Stimulated activated CD8-positive, alpha-beta memory T cell treated with anti-CD3 and anti-CD28 coated beads, Interleukin-4, amount 100 ng/mL, for 4 hours (primary cell): Measurements from ENCODE around the gene SUPT4H1.
A peak's percentile ranks its signal among the peaks of the same experiment; 100 is the strongest.
"Not testable (repeated sequence)": the region's sequence is repeated elsewhere in the genome, so short reads cannot be mapped to it uniquely, and the experiment has no call there.

Experiments
- DNase-seq, 2 donors: peaks; one replicate each; pipeline ENCODE4 v3.0.0-alpha.2; 2020; ENCODE audit warnings: low read depth in 2 of 2, low spot score in 1 of 2

SUPT4H1 gene

DNA sequence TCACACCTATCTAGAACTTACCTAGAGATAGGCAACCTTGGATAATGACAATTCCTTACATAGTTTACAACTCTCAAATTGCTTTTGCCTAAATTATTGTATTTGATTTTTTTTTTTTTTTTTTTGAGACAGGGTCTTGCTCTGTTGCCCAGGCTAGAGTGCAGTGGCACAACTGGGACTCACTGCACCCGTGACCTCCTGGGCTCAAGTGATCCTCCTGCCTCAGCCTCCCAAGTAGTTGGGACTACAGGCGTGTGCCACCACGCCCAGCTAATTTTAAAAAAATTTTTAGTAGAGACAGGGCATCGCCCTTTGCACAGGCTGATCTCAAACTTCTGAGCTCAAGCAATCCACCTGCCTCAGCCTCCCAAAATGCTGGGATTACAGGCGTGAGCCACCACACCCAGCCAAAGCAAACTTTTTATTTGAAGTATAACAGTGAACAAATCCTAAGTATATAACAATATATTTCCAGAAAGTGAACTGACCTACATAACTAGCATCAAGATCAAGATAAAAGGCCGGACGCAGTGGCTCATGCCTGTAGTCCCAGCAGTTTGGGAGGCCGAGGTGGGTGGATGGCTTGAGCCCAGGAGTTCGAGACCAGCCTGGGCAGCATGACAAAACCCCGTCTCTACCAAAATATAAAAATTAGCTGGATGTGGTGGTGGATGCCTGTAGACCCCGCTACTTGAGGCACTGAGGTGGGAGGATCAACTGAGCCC lies 10.7 kb downstream of the SUPT4H1 start:
- DNase-seq: not testable (repeated sequence)

DNA sequence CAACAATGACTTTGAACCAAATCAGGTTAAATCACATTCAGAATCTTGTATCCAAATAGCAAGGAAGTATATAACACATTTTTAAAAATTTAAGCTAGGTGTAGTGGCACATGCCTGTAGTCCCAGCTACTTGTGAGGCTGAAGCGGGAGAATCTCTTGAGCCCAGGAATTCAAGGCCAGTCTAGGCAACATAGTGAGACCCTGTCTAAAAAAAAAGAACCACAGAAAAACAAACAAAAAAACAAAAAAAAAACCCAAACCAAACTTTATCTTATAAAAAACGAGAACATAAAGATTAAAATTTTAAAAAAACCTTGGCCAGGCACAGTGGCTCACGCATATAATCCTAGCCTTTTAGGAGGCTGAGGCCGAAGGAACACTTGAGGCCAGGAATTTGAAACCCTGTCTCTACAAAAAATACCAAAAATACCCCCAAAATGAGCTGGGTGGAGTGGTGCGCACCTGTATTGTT lies 11.6 kb downstream of the SUPT4H1 start:
- no peak for DNase-seq

DNA sequence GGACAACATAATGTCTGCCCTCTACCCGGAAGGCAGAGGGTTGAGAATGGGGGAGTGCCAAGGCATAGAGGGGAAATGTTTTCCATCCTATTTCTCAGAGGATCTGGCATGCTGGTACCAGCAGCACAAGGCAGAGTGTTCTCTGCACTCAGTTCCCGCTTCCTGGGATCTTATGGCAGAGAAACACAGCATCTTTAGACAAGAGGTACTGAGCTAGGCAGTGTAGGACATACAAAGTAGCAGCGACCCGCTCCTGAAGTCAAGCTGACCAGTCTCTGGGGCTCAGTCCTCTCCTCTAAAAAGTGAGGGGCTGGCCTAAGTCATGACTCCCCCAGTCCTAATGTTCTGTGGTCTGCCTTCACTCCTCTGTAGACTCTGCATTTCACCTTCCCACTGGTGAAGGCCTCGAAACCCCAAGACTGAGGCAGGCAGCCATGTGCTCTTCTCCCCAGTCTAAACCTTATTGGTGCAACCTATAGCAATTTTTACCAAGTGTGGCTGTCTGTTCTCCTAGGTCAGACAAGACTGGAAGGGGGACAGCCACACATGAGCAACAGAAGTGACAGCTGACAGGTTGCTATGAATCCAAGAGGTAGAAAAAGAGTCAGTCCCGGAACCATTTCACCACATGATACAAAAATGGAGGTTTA lies 12.1 kb downstream of the SUPT4H1 start:
- no peak for DNase-seq

DNA sequence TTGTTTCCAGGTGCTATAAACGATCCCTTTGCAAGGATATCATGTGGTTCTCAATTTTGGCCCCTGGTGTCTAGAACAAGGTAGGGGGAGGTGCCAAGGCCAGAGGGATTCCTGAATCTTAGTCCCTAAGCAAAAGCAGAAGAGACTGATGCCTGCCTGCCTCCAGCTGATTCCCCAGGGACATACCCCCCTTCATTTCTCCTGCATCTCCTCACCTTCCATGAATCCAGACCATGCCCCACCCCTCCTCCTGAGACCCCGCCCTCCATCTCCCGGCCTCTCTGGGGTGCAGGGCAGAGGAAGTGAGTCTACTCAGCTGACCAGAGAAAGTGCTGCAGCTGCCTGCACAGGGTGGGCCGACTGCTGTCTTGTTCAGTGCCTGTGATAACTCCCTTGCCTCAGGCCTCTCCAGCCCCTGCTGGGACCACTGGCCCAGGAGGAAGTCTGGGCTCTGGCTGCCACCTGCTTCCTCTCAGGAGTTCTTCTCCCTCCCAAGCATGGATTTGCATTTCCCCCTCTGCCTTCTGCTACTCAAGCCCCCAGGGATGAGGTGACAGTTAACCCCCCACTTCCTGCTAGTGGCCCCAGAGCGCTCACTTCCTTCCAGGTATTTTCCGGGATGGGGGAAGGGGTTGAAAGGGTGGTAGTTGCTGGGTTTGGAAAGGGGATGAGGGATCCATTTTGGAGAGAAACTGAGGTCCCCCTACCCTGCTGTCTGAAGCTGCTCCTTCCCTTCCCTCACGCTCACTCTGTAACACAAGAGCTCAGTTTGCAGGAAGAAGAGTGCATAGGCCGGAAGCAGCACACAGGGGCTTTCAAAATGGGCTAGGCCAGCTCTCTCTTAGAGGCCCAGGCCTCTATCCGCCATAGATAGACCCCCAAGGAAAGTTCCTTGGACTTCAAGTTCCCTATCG lies 12.9 kb downstream of the SUPT4H1 start:
- no peak for DNase-seq

DNA sequence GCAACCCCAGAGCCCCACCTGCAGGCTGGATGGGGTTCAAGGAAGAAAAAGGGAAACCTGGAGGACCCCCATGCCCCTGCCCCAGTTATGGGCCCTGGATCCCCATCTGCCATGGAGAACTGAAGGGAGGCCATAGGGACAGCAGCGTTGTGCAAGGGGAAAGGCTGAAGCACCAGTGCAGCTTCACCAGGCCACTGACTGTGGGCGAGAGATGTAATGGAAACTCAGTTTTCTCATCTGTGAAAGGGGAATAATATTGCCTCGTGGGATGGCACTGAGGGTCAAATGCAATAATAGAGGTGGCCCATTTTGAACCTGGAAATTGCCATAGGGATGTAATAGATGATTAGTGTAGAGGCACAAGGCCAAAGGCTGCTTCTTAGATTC lies 13.6 kb downstream of the SUPT4H1 start:
- no peak for DNase-seq

DNA sequence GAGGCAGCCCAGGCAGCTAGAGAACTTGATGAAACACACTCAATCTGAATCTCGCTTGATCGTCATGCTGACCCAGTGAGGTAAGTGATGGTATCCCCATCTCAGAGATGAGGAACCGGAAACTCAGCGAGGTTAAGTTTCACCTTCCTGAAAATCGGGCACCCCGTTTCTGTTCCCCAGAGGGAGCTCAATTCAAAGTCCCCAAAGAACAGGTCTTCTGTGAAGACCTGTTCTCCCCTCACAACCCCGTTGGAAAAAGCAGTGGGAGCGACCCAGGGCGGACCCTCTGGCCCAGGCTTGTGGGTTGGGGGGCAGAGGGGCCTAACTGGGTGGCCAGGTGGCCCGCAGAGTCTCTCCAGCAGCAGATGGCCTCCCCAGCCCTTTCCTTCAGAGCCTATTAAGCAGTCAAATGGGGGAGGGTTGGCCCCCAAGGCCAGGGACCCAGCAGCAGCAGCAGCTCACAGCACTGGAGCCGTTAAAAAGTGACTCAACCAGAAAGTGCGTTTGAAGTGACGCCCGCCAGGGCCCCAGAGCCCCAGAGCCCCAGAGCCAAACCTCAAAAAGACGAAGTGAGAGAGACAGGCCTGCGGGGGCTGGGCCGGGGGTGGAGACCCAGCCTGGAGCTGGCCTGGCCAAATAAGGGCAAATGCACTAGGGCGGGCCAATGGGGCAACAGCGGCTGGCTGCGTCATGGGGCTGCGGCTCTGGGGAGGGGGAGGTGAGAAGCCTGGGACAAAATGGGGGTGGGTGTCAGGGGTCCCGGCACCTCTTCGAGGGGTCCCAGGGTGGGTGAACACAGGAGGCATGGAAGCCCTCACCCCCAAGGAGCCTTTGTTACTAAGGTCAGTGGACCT lies 14.2 kb downstream of the SUPT4H1 start:
- DNase-seq: peak; percentile 83 to 94

DNA sequence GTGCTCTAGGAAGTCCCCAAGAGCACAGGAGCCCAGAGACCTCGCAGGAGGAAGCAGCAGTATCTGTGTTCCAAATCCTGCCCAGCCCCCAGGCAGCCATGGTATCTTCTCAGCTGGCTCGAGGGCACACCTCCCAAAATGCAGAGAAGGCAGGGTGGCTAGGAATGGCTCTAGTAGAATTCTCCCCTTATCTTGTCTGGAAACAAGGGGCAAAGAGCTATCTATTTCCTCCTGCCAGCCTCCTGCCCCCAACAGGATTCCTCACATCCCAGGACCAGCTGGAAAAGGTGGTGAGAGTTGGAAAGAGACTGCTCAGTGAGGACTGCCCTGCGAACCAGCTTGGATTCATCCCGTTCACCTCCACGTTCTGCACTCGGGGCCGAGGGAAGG lies 14.8 kb downstream of the SUPT4H1 start:
- DNase-seq: no peak

DNA sequence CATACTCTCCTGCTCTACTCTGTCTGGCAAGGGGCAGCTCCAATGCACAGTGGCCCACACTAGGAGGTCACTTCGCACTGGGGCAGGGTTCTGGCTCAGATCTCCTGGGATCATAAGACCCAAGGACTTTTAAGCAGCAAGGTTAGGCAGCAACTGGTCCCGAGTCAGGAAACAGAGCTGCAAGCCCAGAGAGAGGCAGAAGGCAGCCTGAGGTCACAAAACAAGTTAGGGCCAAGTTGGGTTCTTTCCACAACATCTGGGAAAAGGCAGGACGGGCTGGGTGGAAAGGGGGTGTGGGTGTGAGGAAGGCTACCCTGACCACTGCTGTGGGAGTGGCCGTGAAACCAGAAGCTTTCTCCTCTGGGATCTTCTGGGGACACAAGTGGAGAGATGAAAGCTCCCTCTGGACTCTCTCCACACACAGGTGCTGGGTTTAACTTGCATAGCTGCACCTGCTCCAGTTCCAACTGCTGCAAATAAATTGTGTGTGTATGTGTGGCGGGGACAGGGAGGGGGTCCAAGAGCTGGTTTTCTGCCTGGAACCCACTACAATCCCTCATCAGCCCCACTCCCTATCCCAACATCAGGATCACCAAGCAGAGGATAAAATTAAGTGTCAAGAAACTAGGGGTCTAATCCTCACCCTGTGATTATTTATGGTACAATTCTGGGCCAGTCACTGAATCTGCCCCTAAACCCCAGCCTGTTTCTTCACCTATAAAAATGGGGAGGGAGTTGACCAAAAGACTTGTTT lies 15.4 kb downstream of the SUPT4H1 start:
- no peak for DNase-seq

DNA sequence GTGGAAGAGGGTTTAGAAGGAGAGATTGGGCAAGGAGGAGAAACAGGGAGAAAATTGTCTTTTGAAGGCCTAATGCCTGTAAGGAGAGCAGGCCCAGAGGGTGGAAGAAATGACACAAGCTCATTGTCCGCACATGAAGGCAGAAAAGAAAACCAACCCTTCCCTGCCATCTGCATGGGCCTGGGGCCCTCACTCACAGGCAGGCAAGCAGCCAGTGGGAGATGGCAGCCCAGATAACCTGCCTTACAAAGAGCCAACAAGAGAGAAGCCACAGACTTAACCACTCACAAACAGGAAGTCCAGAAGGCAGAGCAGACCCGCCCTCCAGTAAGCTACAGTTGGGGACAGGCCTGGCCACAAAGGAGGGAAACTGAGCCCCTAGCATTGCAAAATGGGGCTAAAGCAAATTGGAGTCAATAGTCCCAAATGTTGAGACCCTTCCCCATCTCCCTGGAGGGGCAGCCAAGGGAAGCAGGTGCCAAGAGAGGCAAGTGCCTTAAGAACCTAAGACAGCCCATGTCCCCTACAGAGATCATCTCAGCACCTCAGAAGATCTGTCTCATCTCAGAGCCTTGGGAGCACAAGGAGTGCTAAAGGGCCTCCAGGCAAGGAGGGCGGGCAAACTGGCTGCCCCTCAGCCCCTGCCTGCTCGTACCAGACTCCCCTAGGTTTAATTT lies 16.1 kb downstream of the SUPT4H1 start:
- no peak for DNase-seq

DNA sequence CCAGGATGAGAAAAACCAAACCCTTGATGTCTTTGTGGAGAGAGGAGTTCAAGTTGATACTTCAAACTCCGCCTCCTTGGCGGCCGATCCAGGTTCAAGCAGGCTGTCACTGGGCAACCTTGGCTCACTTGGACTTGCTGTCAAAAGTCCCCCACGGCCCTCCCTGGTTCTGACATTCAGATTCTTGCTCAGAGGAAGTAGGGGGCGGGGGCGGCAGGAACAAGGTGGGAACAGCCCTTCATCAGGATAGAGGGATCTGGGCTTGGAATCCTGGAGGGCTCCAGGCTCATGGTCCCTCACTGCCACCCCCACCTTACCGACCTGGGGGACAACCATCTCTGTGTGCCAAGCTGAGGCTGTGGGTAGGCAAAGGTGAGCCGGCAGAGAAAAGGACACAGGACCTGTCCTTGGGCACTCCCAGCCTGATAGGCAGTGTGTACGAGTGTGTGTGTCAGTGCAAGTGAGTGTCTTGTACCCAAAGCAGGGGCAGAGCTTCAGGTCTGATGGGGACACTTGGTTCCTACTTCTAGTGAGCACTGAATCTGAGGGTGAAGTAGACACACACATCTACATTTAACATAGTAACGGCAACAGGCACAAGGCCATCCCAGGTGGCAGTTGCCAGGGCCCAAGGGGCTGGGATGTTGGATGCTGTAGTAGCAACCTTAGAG lies 16.8 kb downstream of the SUPT4H1 start:
- DNase-seq: no peak

DNA sequence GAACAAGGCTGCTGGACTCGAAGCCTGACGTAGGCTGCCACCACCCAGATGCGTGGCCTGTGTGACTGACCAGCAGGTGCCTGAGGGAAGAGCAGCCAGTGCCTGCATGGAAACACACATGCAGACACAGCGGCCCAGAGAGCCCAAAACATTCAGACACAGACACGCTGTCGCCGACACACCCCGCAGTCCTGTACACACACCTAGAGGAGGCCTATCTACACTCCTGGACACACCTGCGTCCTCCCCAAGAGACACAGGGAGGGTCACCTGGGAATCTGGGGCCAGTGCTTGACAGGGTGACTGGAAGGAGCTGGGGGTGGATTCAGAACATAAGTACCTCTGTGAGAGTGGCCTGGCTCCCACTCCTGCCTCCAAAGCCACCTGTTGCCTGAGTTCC lies 17.3 kb downstream of the SUPT4H1 start:
- DNase-seq: no peak

DNA sequence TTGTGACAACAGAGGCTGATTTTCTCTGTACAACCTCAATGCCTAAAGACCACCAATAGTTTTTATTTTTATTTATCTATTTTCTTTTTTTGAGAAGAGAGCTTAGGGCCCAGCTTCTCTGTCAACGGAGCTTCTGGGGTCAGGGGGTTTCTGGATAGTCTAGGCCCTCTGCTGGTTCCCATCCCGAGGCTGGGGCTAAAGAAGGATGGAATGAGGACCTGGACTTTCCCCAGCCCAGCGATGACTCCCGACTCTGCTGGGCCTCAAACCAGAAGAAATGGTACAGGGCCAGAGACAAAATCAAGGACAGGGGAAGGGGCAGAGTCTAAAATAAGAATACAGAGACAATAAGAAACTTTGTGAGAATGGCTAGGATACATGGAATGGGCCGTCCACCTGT lies 17.7 kb downstream of the SUPT4H1 start:
- DNase-seq: no peak

DNA sequence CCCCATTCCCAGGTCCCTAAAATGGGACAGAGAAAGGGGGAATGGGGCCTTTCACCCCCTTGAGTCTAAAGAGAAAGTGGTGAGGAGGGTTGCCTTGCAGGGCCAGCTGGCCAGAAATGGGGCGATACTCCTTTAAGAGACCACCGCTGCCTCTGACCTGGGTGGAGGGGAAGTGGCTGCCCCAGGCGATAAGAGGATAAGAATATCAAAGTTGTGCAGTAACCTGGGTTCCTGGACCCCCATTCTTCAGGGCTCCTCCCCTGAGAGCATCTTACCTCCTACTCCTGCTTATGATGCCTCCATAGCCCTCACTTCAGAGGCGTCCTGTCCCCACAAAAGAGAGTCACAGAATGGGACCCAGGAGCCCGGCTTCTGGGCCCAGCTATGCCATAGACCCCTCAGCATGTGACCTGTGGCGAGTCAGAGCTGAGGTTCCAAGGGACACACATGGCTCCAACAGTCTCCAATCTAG lies 18.2 kb downstream of the SUPT4H1 start:
- DNase-seq: no peak

DNA sequence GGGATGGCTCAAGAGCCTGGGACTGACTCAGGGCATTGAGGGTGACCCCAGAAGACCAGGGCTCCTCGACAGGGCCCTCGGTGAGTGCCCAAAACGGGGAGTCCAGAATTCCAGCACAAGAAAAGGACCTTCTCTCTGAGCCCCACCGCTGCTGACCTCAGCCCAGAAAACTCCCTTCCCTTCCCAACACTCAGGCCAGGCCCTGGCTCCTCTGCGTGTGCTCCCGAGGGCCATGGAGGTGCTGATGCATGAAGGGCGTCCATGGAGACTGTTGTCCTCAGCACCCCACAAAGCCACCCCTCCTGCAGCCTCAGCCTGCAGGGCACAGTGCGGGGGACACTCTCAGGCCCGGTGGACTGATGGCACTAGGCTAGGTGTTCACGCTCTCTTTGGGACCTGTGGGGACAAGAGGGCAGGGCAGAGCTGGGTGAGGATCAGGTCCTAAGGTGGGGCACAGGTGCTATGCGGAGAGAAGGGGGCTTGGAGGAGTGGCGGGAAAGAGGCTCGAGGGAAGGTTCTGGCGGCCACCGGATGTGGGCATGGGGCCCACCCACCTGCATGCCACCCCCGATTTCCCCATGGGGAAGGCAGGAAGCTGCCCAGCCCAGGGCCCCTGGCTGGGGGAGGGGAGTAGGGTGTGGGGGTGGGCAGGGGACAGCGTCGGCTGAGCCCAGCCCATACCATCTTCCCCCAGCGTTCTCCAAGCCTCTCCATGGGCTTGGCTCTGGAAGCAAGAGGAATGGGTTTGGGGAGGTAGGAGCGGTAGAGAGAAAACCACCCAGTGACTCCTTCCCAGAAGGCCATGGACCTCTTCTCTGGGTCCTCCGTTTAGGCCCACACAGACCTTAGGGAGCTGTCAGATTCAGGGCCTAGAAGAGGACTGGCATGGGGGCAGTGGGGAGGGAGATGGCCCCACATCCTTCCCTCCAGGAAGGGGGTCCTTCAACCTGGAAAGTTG lies 18.9 kb downstream of the SUPT4H1 start:
- peak in 1 of 2 donors; percentile 62 for DNase-seq

DNA sequence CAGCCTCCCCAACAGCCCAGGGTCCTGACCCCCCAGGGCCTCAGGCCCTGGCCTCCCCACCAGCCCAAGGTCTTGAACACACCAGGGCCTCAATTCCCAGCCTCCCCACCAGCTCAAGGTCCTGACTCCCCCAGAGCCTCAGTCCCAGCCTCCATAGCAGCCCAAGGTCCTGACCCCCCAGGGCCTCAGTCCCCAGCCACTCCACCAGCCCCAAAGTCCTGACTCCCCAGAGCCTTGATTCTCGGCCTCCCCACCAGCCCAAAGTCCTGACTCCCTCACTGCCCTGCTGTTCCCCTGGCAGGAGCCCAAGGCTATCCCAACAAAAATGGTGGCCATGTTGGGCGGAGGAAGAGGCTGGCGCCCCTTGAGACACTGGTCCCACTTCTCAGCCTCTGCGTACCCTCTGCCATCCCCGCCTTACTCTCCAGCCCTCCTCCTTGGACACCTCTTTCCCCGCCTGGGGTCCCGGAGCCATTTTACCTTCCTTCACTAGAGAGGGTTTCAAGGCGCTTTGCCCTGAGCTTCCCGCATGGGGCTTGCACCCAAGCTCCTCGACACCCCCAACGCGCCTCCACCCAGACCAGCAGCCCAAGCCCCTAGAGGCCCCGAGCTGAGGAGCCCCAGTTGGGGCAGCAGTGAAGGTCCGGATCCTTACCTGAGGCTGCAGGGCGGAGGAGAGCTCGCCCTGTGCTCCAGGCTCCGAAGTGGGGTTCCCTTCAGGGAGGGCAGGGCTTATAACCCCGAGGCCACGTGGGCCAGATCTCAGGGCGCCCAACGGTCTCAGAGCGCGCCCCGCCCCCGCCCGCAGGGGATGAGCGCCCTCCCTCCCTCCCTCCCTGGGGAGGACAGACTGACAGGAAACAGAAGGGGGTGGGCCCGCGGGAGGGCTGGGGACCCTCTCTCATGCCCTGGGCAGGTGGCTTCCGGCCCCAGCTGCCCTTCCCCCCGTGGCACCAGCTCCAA lies 19.9 kb downstream of the SUPT4H1 start:
- peak; percentile 80 to 90 for DNase-seq

DNA sequence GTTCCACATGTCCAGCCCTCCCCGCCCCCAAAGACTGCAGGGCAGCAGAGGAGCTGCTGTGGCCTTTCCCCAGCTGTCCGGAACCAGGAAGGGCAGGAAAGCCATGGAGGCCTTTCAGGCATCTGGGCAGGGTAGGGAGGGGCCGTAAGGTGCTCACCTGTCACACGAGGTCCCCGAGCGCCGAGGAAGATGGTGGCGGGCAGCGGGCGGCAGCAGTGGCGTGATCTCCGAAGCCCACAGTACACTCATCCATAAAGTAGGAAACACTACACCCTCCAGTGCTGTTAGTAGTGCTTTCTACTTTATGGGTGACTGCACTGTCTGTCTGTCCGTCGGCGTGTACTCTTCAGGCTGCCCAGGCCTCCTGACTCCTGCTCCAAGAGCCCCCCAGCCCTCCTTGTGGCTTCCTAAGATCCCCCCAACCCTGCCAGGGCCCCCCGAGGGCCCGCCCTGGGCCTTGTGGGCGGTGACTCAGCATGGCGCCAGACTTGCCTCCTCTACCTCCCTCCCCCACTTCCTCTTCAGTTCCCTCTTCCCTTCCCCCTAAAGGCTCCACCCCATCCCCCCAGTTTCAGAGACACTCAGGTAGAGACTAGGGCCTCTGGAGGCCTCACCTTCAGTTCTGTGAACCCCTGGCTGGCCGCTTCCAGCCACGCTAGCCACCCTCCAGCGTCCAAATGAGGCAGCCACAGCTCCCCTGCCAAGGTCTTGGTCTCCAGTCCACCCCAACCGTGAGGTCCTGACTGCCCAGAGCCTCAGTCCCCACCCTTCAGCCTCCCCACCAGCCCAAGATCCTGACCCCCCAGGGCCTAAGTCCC lies 20.8 kb downstream of the SUPT4H1 start:
- DNase-seq: peak; percentile 62 to 77
